H1 (cell line): ENCODE measurements around the gene PLEK. TPM values are rescaled to one million over a fixed set of nuclear protein-coding genes. Genes with fewer than 3 reads are reported as not detected.

Experiments used
- CTCF ChIA-PET: fragments of 300-600 bp; sonication (Branson Sonifier 250); formaldehyde crosslinking; loops from one replicate; lab custom pipeline; 2021; ENCODE audit not compliant: partially characterized antibody; lab: Charles Lee
- POLR2A ChIA-PET: fragments of 300-600 bp; sonication (Branson Sonifier 250); formaldehyde crosslinking; loops from one replicate; lab custom pipeline; 2021; ENCODE audit warnings: inconsistent platforms; ENCODE audit not compliant: partially characterized antibody; lab: Charles Lee
- DNase-seq, 2 experiments: peaks; one replicate each; pipeline versions ENCODE4 v3.0.0 to v3.0.0-alpha.2; 2010 to 2022; ENCODE audit warnings: low spot score in 2 of 2, low read depth in 1 of 2, mixed read lengths in 1 of 2
- FAIRE-seq: peaks from 2 replicates; lab custom pipeline; 2011; peaks lifted over from hg19 to GRCh38; lab: Jason Lieb, UNC
- H2AFZ ChIP-seq: 2 replicates; pipeline ENCODE4 v1.8.1; 2012; ENCODE audit warnings: low read length, inconsistent platforms
- H2AK5ac ChIP-seq: 2 replicates; pipeline ENCODE4 v1.6.1; 2013; ENCODE audit warnings: low read depth, low read length
- H2BK120ac ChIP-seq: replicated peaks from 2 replicates; pipeline ENCODE3; 2013; ENCODE audit warnings: low read depth, low read length, inconsistent platforms
- H2BK12ac ChIP-seq: 2 replicates; pipeline ENCODE4 v1.6.1; 2013; ENCODE audit warnings: low read depth, low read length
- H2BK15ac ChIP-seq: 2 replicates; pipeline ENCODE4 v1.6.1; 2013; ENCODE audit warnings: low read length
- H2BK20ac ChIP-seq: 2 replicates; pipeline ENCODE4 v1.6.1; 2013; ENCODE audit warnings: low read length
- H2BK5ac ChIP-seq: 2 replicates; pipeline ENCODE4 v1.6.1; 2013; ENCODE audit warnings: low read depth, low read length
- H3K14ac ChIP-seq: 2 replicates; pipeline ENCODE4 v1.6.1; 2013; ENCODE audit warnings: inconsistent platforms; ENCODE audit not compliant: insufficient read length
- H3K18ac ChIP-seq: 2 replicates; pipeline ENCODE4 v1.6.1; 2013; ENCODE audit warnings: low read length; ENCODE audit errors: extremely low read depth
- H3K23ac ChIP-seq: 2 replicates; pipeline ENCODE4 v1.6.1; 2013; ENCODE audit warnings: inconsistent platforms; ENCODE audit not compliant: insufficient read length
- H3K23me2 ChIP-seq: 2 replicates; pipeline ENCODE4 v1.6.1; 2013; ENCODE audit warnings: low read depth, low read length
- H3K27ac ChIP-seq: 2 replicates; pipeline ENCODE4 v1.6.1; 2011; ENCODE audit warnings: low read depth, low read length, inconsistent platforms
- H3K27me3 ChIP-seq, 4 experiments: replicated peaks in 1 of 4; 1 replicate in 1 of 4; 2 replicates in 3 of 4; pipeline versions ENCODE4 v1.6.1 to v1.8.1; 2011 to 2013; ENCODE audit warnings: low read length in 3 of 4, mild to moderate bottlenecking in 3 of 4, inconsistent platforms in 2 of 4, mixed read lengths in 2 of 4, moderate library complexity in 1 of 4; ENCODE audit not compliant: control insufficient read depth in 3 of 4, insufficient read depth in 3 of 4; ENCODE audit errors: extremely low read depth in 1 of 4
- H3K36me3 ChIP-seq, 4 experiments: 2 replicates each; pipeline versions ENCODE4 v1.6.1 to v1.8.1; 2011 to 2013; ENCODE audit warnings: mild to moderate bottlenecking in 4 of 4, low read length in 3 of 4, moderate library complexity in 2 of 4, control low read depth in 1 of 4, inconsistent platforms in 1 of 4; ENCODE audit not compliant: insufficient read depth in 4 of 4, control insufficient read depth in 2 of 4
- H3K4ac ChIP-seq: replicated peaks from 2 replicates; pipeline ENCODE3; 2013; ENCODE audit warnings: low read length, low read depth, mixed read lengths, inconsistent platforms; ENCODE audit not compliant: insufficient read length
- H3K4me1 ChIP-seq, 4 experiments: replicated peaks in 1 of 4; 1 replicate in 1 of 4; 2 replicates in 3 of 4; pipeline versions ENCODE4 v1.6.1 to v1.8.1; 2011 to 2013; ENCODE audit warnings: low read length in 3 of 4, inconsistent platforms in 2 of 4, mixed read lengths in 1 of 4; ENCODE audit not compliant: insufficient read depth in 4 of 4, control insufficient read depth in 3 of 4
- H3K4me2 ChIP-seq, 2 experiments: 2 replicates each; pipeline versions ENCODE4 v1.6.1 to v1.8.1; 2011 to 2013; ENCODE audit warnings: low read depth in 2 of 2, low read length in 2 of 2, control low read depth in 1 of 2, inconsistent platforms in 1 of 2, mild to moderate bottlenecking in 1 of 2; ENCODE audit not compliant: insufficient read depth in 1 of 2
- H3K4me3 ChIP-seq, 4 experiments: fragments of 200-600, 300-600 bp in 1 of 4; sonication (generic), shearing (Covaris generic), sonication (Bioruptor Twin) in 1 of 4; 2 replicates each; pipeline versions ENCODE4 v1.5.1 to v1.8.1; 2011 to 2016; ENCODE audit warnings: low read length in 4 of 4, low read depth in 3 of 4, control low read depth in 2 of 4, inconsistent platforms in 2 of 4, mild to moderate bottlenecking in 2 of 4, mixed read lengths in 1 of 4, moderate library complexity in 1 of 4; ENCODE audit not compliant: insufficient read depth in 2 of 4; ENCODE audit errors: extremely low read depth in 1 of 4
- H3K56ac ChIP-seq: replicated peaks from 2 replicates; pipeline ENCODE3; 2013; ENCODE audit warnings: low read depth, mild to moderate bottlenecking, mixed read lengths, low read length, inconsistent platforms; ENCODE audit not compliant: insufficient read length
- H3K79me1 ChIP-seq: 2 replicates; pipeline ENCODE4 v1.6.1; 2013; ENCODE audit warnings: low read depth, low read length, control low read depth
- H3K79me2 ChIP-seq, 2 experiments: 2 replicates each; pipeline versions ENCODE4 v1.6.1 to v1.8.1; 2012 to 2013; ENCODE audit warnings: low read length in 2 of 2, mild to moderate bottlenecking in 2 of 2, inconsistent platforms in 1 of 2; ENCODE audit not compliant: insufficient read depth in 2 of 2, control insufficient read depth in 1 of 2
- H3K9ac ChIP-seq, 4 experiments: replicated peaks in 1 of 4; 1 replicate in 1 of 4; 2 replicates in 3 of 4; pipeline versions ENCODE4 v1.6.1 to v1.8.1; 2011 to 2013; ENCODE audit warnings: low read depth in 3 of 4, low read length in 3 of 4, control low read depth in 2 of 4, mild to moderate bottlenecking in 2 of 4, moderate library complexity in 2 of 4, inconsistent platforms in 1 of 4; ENCODE audit errors: extremely low read depth in 1 of 4
- H3K9me3 ChIP-seq, 2 experiments: 2 replicates each; pipeline versions ENCODE4 v1.6.1 to v1.8.1; 2012 to 2013; ENCODE audit warnings: mild to moderate bottlenecking in 2 of 2, moderate library complexity in 2 of 2, control low read depth in 1 of 2, inconsistent platforms in 1 of 2, low read depth in 1 of 2, low read length in 1 of 2, mixed read lengths in 1 of 2; ENCODE audit not compliant: insufficient read depth in 2 of 2
- H4K20me1 ChIP-seq, 2 experiments: replicated peaks in 1 of 2; 2 replicates each; pipeline versions ENCODE3 to v1.8.1; 2011 to 2013; ENCODE audit warnings: inconsistent platforms in 2 of 2, low read length in 2 of 2, mild to moderate bottlenecking in 1 of 2; ENCODE audit not compliant: insufficient read depth in 2 of 2, control insufficient read depth in 1 of 2
- H4K5ac ChIP-seq: 2 replicates; pipeline ENCODE4 v1.6.1; 2013; ENCODE audit warnings: low read length, low read depth, mixed read lengths, inconsistent platforms; ENCODE audit not compliant: insufficient read length
- H4K8ac ChIP-seq: 2 replicates; pipeline ENCODE4 v1.8.0; 2013; ENCODE audit warnings: mild to moderate bottlenecking, moderate library complexity, low read length, inconsistent platforms; ENCODE audit not compliant: insufficient read depth; ENCODE audit errors: extremely low read depth
- H4K91ac ChIP-seq: replicated peaks from 2 replicates; pipeline ENCODE3; 2013; ENCODE audit warnings: low read length, mixed read lengths, inconsistent platforms; ENCODE audit not compliant: insufficient read length
- RAD21 ChIP-seq, 2 experiments: IDR thresholded peaks in 1 of 2; conservative IDR thresholded peaks in 1 of 2; 2 replicates each; pipeline ENCODE4 v1.6.1; 2011; ENCODE audit warnings: low read depth in 2 of 2, low read length in 2 of 2, improper control_type of control experiment in 1 of 2, inconsistent platforms in 1 of 2, mild to moderate bottlenecking in 1 of 2, moderate library complexity in 1 of 2
- SRF ChIP-seq: IDR thresholded peaks from 2 replicates; pipeline ENCODE4 v1.6.1; 2011; ENCODE audit warnings: mild to moderate bottlenecking, low read depth, low read length, moderate library complexity
- WGBS, 2 experiments: shearing (Covaris generic) in 1 of 2; methylation state at CpG; one replicate each; pipeline versions ENCODE4 v1.1.6 to v1.1.7; 2013 to 2015; ENCODE audit warnings: low lambda C conversion rate in 2 of 2, mixed read lengths in 2 of 2, inconsistent platforms in 1 of 2, low coverage in 1 of 2, missing lambda C conversion rate in 1 of 2; ENCODE audit not compliant: insufficient replicate concordance in 2 of 2, insufficient coverage in 1 of 2, insufficient read length in 1 of 2; ENCODE audit errors: extremely low coverage in 1 of 2, missing lambda C conversion rate in 1 of 2; 5-methylcytosine and 5-hydroxymethylcytosine counted together
- polyA plus RNA-seq, 7 experiments: library from polyadenylated mRNA; depleted of rRNA in 3 of 7; stranded (reverse) in 5 of 7; unstranded in 2 of 7; fragments of >200 nt in 5 of 7; fragments of 200-250 nt in 2 of 7; gene quantifications; 1 replicate in 5 of 7; 2 replicates in 1 of 7; 4 replicates in 1 of 7; pipeline versions ENCODE4 v1.2.1 to v1.2.3, GENCODE V29; 2011 to 2013; ENCODE audit warnings: missing spikeins in 2 of 7, mixed read lengths in 2 of 7
- total RNA-seq: library from RNA; stranded (reverse); fragmentation: NEBNext Ultra II Directional; extraction: Animal tissue kit (Norgen Biotek cat#: 25700); gene quantifications from 2 replicates; pipeline ENCODE4 v1.2.1, GENCODE V29; 2021

Gene PLEK
- total and polyA plus RNA-seq, 2 of the 8 experiments (the other 6 are each of a cell fraction or from before 2014, with no cell fraction given), result not detected

- no peak overlapping the region for H4K8ac ChIP-seq
- H2AFZ ChIP-seq, result no peak overlapping the region
- no peak overlapping the region for H3K14ac ChIP-seq
- no peaks in the 10 kb centered on the region for H3K23me2 ChIP-seq
- H2BK120ac ChIP-seq, result no peak overlapping the region
- no peak overlapping the region for H4K91ac ChIP-seq
- H3K79me1 ChIP-seq, result no peaks in the 10 kb centered on the region
- H2BK5ac ChIP-seq, result no peak overlapping the region
- no peak overlapping the region for H3K4me3 ChIP-seq
- no peak overlapping the region for H2BK20ac ChIP-seq
- DNase-seq, result no peak
- H3K56ac ChIP-seq, result no peak overlapping the region
- H3K4me1 ChIP-seq, result no peaks in the 10 kb centered on the region
- CTCF ChIA-PET, result interaction anchor here (0.6 to 1.2 kb wide), 3 partner anchors 8 to 93 kb away, joined by 3 to 4 read pairs (median 3); no protein-coding TSS in a partner anchor
- no peak overlapping the region for H2AK5ac ChIP-seq
- no peaks in the 10 kb centered on the region for H3K36me3 ChIP-seq
- no peak overlapping the region for H3K23ac ChIP-seq
- H4K5ac ChIP-seq, result no peak overlapping the region
- no peak overlapping the region for H3K27ac ChIP-seq
- no peak overlapping the region for H3K4ac ChIP-seq
- H3K79me2 ChIP-seq, result no peaks in the 10 kb centered on the region
- no peaks in the 10 kb centered on the region for H4K20me1 ChIP-seq
- no peak for TF ChIP-seq SRF
- TF ChIP-seq RAD21 (IDR thresholded peaks at IDR 0.05 in 1 of 2, conservative IDR thresholded peaks at IDR 0.05 in 1 of 2; ENCODE audit: low read depth in 2 of 2, low read length in 2 of 2), result no peak
- TF ChIP-seq, all 59 proteins: peak for 0
- Histone ChIP-seq H2BK15ac (no peak overlapping the region), H3K4me2 (no peak overlapping the region), H3K18ac (no peak overlapping the region), H3K27me3 (no peaks in the 10 kb centered on the region), H3K9me3 (no peaks in the 10 kb centered on the region; a peak in 1 of 4 replicates), H3K9ac (no peak overlapping the region), H2BK12ac (no peak overlapping the region)
- FAIRE-seq, result no peak
- 86% methylated on average over 6 of the region's 6 CpGs; no CpG with 5 or more reads in 1 of the 2 experiments for whole genome bisulfite sequencing, 2 experiments
- POLR2A ChIA-PET, result no interaction called here
These were observed 13.1 kb upstream of the PLEK start for GRCh38 chr2:68351997-68352396.
